ACHN (cell line): ENCODE data around the gene MYB.
"Not testable (repeated sequence)": the region's sequence is repeated elsewhere in the genome, so short reads cannot be mapped to it uniquely, and the experiment has no call there.

Source experiments
- DNase-seq: peaks from one replicate; pipeline ENCODE4 v3.0.0-alpha.2; 2015
- in situ Hi-C: cut with HindIII; loops from 2 replicates; pipeline ENCODE4 v1.10.0; 2017; ENCODE audit warnings: low sequenced_read_pairs, low pct_ligation_motif_present, low pct_unique_long_range_greater_than_20kb

MYB gene

GRCh38 chr6:135180542-135181332, at the start of gene MYB:
Gene MYB, plus strand, starts transcription at chr6:135181308. Its CDS starts 206 bp downstream, at chr6:135181514.
- in situ Hi-C loops, result no loop called here
- peak; percentile 50 for DNase-seq

DNA sequence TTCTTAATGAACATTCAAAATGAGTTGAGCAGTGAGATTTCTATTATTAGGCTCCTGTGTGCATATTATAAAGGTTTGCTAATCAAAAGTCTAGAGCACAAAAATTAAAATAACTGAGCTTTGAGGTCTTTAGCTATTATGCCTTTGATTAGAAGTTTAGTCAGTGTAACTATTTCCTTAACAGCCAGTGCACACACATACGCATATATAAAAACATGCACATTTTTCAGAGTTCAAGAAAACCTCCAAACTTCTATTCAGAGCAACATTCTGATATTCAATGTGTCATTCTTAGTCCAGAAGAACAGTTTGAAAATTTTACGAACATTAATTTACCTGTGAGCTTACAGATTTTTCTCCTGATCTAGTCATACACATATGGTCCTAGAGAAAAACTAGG, 48.3 kb upstream of the MYB start:
- no peak for DNase-seq
- in situ Hi-C loops, result no loop called here

DNA sequence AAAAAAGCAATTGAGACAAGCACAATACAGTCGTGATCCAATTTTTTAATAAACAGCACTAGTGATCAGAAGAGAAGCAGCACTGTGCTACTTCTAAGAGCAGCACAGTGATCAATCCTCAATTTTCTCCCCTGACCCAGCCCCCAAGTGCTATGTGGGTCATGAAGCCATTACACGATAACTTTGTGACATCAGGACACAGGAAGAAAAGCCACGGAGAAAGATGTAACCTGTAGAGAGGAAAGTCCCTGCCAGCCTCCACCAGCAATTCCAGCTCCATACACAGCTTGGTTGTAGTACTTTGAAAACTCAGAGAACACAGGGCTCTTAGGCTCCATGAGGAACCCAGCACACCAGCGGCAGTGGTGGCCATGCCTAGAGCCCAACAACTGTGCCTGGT, 45.3 kb upstream of the MYB start:
- no peak for DNase-seq
- in situ Hi-C loops, result no loop called here

DNA sequence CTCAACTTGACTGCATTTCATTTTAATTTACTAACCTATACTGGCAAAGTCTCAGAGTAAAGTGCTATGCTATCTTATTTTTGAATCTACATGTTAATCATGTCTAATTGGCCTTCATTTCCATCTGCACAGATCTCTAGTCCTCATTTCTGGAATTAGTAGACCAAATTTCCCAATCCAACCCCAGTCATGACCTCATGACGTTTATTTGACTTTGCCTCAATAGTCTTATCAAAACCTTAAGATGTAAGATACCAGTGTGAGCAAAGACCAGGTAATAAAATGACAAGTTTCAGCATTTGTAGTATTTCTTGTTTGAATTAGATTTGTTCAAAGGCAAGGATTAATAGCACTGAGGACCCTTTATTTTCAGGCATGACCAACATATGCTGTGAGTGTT, 43.3 kb upstream of the MYB start:
- in situ Hi-C loops, result no loop called here

DNA sequence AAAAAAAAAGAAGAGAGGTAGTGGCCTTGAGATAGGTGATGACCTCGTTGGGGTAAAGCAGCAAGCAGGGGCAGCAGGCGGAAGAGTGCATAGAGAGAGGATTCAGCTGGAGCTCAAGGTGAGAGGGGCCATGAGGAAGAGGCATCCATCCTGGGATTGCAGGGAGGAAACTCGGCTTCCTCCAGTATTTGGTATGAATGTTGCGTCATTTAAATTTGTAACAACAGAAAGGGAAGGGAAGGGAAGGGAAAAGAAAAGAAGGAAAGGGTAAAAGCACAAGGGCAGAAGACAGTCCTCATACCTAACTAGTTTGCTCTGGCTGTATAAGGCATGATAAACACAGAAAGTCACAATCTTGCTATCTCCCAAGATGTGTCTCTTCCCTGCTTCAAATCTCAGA, 39.9 kb upstream of the MYB start:
- in situ Hi-C loops, result no loop called here
- DNase-seq, result no peak

More for the DNA sequence above, 43.3 kb upstream of the MYB start:
- DNase-seq, result no peak

DNA sequence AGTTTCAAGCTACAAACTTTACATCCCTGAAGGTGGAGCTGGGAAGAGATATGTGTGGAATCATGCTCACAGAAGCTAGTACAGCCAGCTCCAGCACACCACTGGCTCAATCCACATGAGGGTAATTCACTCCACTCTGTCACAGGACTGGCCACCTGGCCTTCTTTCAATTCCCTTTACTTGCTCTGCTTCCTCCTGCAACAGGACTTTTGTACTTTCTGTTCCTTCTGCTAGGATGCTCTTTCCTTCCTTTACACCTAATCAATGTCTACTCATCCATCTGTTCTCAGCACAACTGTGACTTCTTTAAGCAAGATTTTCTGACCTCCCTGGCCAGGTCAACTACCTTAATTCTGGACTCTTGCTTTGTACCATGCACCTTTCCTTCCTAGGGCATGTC, 39.4 kb upstream of the MYB start:
- DNase-seq, result no peak
- in situ Hi-C loops, result no loop called here

- in situ Hi-C loops, DNase-seq: not testable (repeated sequence)
Measured at GRCh38 chr6:135142232-135142631, 38.9 kb upstream of the MYB start.

DNA sequence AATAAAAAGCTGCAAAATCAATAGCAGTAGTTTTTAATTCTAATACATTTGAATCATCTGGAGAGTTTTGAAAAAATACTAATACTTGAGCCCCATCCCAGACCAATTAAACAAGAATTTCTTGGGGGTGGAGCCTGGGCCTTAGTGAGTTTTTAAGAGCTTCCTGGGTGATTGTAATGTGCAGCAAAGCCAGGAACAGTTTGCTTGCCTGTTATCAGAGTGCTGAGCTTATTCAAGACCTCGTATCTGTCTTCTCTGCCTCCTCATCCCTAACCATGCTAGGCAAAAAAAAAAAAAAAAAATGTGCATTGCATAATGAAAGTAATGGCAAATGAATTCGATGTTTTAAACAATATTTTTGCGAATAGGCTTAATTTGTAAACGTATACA, 36.4 kb upstream of the MYB start:
- no peak for DNase-seq
- in situ Hi-C loops, result no loop called here

DNA sequence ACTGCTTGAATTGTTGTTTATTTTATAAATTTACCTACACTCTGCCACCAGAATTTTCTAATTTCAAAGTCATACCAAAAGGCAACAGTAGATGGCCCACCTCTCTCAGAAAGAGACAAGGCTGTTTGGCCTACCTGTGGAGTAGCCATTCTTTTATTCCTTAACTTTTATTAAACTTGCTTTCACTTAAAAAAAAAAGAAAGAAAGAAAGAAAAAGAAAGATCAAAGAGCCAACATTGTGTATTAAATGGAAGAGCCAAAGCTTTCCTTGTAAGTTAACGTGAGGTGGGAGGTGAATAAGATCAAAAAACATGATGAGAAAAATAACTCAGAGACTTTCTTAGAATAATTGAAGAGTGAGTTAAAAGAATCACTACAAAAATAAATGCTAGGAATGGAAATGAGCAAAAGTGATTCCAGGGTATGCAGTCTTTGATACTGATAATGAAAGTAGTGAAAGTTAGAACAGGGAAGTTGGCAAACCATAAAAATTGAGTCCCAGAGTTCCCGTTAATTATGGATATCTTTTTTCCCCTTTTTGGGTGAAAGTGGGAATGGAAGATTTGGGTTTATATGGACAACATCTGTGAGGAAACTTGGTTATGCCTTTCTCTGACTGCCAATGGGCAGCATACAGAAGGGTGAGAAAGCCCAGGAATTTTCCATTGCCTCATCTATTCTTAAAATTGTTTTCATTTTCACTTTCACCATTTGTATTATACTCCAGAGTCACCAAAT, 35.9 kb upstream of the MYB start:
- in situ Hi-C loops, result no loop called here
- peak; percentile 41 for DNase-seq

- DNase-seq, result no peak
Measured at GRCh38 chr6:135146162-135146934, 34.8 kb upstream of the MYB start.

DNA sequence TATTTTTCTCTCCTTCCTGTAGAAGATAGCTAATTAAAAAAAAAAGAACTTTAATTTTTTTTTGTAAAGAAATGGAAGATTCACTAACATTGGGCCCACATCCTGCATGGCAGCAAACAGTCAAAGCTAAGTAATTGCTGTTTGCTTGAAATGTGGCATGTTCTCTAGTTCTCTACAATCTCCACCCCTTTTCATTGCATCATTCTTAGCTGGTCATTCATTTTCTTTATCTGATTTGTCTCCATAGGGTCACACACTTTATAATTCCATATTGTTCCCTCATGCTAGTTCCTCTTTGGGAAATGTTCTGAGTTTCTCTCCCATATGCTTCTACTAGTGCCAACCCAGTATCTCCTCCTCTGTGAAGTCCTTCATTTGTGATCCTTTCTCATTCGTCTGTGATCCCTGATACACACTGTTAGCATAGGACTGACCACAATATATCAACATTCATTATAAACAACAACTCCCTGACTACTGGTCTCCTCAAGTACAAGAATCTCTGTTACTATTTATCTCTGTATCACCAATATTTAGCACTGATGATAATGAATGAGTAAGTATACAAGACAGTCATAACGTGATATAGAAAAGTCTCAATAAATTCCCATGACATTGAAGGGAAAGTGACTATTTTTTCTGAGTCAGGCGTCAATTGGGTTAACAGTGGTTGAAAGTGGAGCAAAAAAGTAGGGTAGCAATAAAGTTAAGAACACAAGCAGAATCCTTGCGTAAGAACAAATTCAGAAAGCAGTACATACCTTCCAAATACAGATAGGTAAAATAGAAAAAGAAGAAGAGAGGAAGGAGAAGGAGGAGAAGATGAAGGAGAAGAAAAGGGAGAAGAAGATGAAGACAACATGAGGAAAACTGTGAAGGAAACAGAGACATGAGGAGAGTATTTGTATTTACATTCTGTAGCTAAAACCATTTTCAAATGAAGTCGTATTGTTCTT, 33.2 kb upstream of the MYB start:
- DNase-seq, result no peak
- in situ Hi-C loops, result no loop called here

More at GRCh38 chr6:135146162-135146934, 34.8 kb upstream of the MYB start:
- in situ Hi-C loops, result no loop called here

GRCh38 chr6:135148889-135149288, 32.2 kb upstream of the MYB start:
- in situ Hi-C loops, result no loop called here
- DNase-seq, result no peak

DNA sequence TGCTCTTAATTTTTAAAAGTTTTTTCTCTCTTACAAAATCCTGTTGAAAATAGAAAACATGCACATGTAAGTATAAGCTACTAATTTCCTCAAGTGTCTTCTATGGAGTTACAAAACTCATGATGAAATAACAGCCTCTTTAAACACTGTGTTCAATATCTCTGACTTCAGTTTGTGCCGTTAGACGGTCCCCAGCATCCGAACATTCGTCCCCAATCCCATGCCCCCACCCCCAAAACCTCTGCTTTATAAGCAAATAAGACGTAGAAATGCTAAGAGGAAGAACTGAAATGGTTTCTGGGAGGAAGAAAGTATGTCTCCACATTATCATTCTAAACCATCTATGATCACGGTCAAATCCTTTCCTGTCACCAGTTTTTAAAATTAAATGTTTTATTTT, 31.7 kb upstream of the MYB start:
- DNase-seq, result no peak
- in situ Hi-C loops, result no loop called here

- in situ Hi-C loops, DNase-seq: not testable (repeated sequence)
Measured at GRCh38 chr6:135150481-135150880, 30.6 kb upstream of the MYB start.

GRCh38 chr6:135154125-135154524, 27.0 kb upstream of the MYB start:
- in situ Hi-C loops, DNase-seq: not testable (repeated sequence)

DNA sequence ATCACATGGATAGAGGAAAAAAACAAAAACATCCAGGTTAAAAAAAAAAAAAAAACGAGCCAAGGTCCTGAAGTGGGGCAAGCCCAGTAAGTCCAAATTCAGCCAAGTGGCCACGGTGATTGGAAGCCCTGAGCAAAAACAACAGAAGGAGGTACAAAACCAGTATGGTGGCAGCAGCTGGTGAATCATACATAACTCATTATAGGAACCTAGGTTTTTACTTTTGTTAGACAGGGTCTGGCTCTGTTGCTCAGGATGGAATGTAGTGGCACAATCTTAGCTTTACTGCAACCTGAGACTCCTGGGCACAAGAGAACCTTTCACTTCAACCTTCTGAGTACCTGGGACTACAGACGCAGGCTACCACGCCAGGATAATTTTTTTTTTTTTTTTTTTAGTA, 22.7 kb upstream of the MYB start:
- DNase-seq, result no peak
- in situ Hi-C loops, result no loop called here

GRCh38 chr6:135159531-135159930, 21.6 kb upstream of the MYB start:
- no peak for DNase-seq
- in situ Hi-C loops, result no loop called here
